Liver (tissue), 9 donors: ENCODE data around the gene MYL6B. TPM values are rescaled to one million over a fixed set of nuclear protein-coding genes. Genes with fewer than 3 reads are reported as not detected.
A peak's percentile ranks its signal among the peaks of the same experiment; 100 is the strongest.

Experiments used
- DNase-seq: peaks from one replicate; pipeline ENCODE4 v3.0.0-alpha.2; 2017; ENCODE audit warnings: low spot score
- H3K27ac ChIP-seq, 2 donors: one replicate each; pipeline ENCODE4 v1.7.0; 2013; ENCODE audit warnings: inconsistent platforms in 2 of 2, low read length in 2 of 2, control low read depth in 1 of 2, low read depth in 1 of 2, mild to moderate bottlenecking in 1 of 2
- H3K27me3 ChIP-seq, 4 donors: one replicate each; pipeline versions ENCODE4 v1.6.1 to v1.7.0; 2013; ENCODE audit warnings: low read length in 3 of 4, inconsistent platforms in 1 of 4, mild to moderate bottlenecking in 1 of 4, moderate library complexity in 1 of 4; ENCODE audit not compliant: control insufficient read depth in 4 of 4, insufficient read depth in 4 of 4
- H3K36me3 ChIP-seq, 4 donors: one replicate each; pipeline versions ENCODE4 v1.6.1 to v1.7.0; 2013; ENCODE audit warnings: low read length in 3 of 4, mild to moderate bottlenecking in 3 of 4, low read depth in 1 of 4, moderate library complexity in 1 of 4; ENCODE audit not compliant: control insufficient read depth in 4 of 4, insufficient read depth in 3 of 4
- H3K4me1 ChIP-seq, 4 donors: one replicate each; pipeline versions ENCODE4 v1.6.1 to v1.7.0; 2013; ENCODE audit warnings: low read length in 3 of 4, mild to moderate bottlenecking in 3 of 4, moderate library complexity in 1 of 4; ENCODE audit not compliant: control insufficient read depth in 4 of 4, insufficient read depth in 4 of 4
- H3K4me3 ChIP-seq, 3 donors: one replicate each; pipeline versions ENCODE4 v1.6.1 to v1.7.0; 2013; ENCODE audit warnings: low read length in 3 of 3, control low read depth in 1 of 3, low read depth in 1 of 3, mild to moderate bottlenecking in 1 of 3
- H3K9ac ChIP-seq, 2 donors: one replicate each; pipeline ENCODE4 v1.7.0; 2013; ENCODE audit warnings: low read length in 2 of 2, mild to moderate bottlenecking in 2 of 2, moderate library complexity in 2 of 2, control low read depth in 1 of 2, low read depth in 1 of 2
- H3K9me3 ChIP-seq, 4 donors: one replicate each; pipeline versions ENCODE4 v1.6.1 to v1.7.0; 2013; ENCODE audit warnings: low read length in 3 of 4; ENCODE audit not compliant: control insufficient read depth in 4 of 4
- EGR1 ChIP-seq, 2 donors: IDR thresholded peaks; 2 replicates each; pipeline ENCODE4 v1.6.1; 2016 to 2018; ENCODE audit warnings: antibody characterized with exemption in 2 of 2, low read depth in 2 of 2
- FOXA1 ChIP-seq: IDR thresholded peaks from 2 replicates; pipeline ENCODE4 v1.6.1; 2016; ENCODE audit warnings: antibody characterized with exemption
- FOXA2 ChIP-seq: IDR thresholded peaks from 2 replicates; pipeline ENCODE4 v1.6.1; 2016; ENCODE audit warnings: antibody characterized with exemption
- GABPA ChIP-seq, 2 donors: IDR thresholded peaks in 1 of 2; conservative IDR thresholded peaks in 1 of 2; 2 replicates each; pipeline ENCODE4 v1.6.1; 2016; ENCODE audit warnings: antibody characterized with exemption in 2 of 2, mild to moderate bottlenecking in 1 of 2, moderate library complexity in 1 of 2
- HNF4A ChIP-seq, 2 donors: conservative IDR thresholded peaks; 2 replicates each; pipeline ENCODE4 v1.6.1; 2016; ENCODE audit warnings: antibody characterized with exemption in 2 of 2, mild to moderate bottlenecking in 2 of 2
- HNF4G ChIP-seq: IDR thresholded peaks from 2 replicates; pipeline ENCODE4 v1.6.1; 2016; ENCODE audit warnings: antibody characterized with exemption
- JUND ChIP-seq, 2 donors: IDR thresholded peaks; 2 replicates each; pipeline ENCODE4 v1.6.1; 2016; ENCODE audit warnings: antibody characterized with exemption in 2 of 2
- NR2F2 ChIP-seq: IDR thresholded peaks from 2 replicates; pipeline ENCODE4 v1.6.1; 2016; ENCODE audit warnings: antibody characterized with exemption
- RAD21 ChIP-seq, 2 donors: IDR thresholded peaks; 2 replicates each; pipeline ENCODE4 v1.6.1; 2016; ENCODE audit warnings: antibody characterized with exemption in 2 of 2, mild to moderate bottlenecking in 2 of 2
- RXRA ChIP-seq, 2 donors: IDR thresholded peaks; 2 replicates each; pipeline ENCODE4 v1.6.1; 2017 to 2018; ENCODE audit warnings: antibody characterized with exemption in 2 of 2, mild to moderate bottlenecking in 1 of 2
- SP1 ChIP-seq: IDR thresholded peaks from 2 replicates; pipeline ENCODE4 v1.6.1; 2018; ENCODE audit warnings: antibody characterized with exemption, mild to moderate bottlenecking
- TAF1 ChIP-seq: conservative IDR thresholded peaks from 2 replicates; pipeline ENCODE4 v1.6.1; 2016; ENCODE audit warnings: antibody characterized with exemption, mild to moderate bottlenecking
- YY1 ChIP-seq: IDR thresholded peaks from 2 replicates; pipeline ENCODE4 v1.6.1; 2016; ENCODE audit warnings: antibody characterized with exemption, mild to moderate bottlenecking
- WGBS: extraction: QIAGEN DNeasy Blood & Tissue Kit; methylation state at CpG from one replicate; pipeline ENCODE4 v1.1.7; 2013; 5-methylcytosine and 5-hydroxymethylcytosine counted together
- polyA plus RNA-seq, 2 donors: library from polyadenylated mRNA; stranded (reverse) in 1 of 2; unstranded in 1 of 2; fragments of 200-250 nt in 1 of 2; fragments of >200 nt in 1 of 2; fragmentation: Nextera tagmentation in 1 of 2; extraction: Ambion mirVana in 1 of 2; gene quantifications; one replicate each; pipeline versions ENCODE4 v1.2.1 to v1.2.3, GENCODE V29; 2013 to 2015
- total RNA-seq, 2 donors: library from RNA; depleted of rRNA; stranded (reverse); fragments of >200 nt; gene quantifications; one replicate each; pipeline ENCODE4 v1.2.3, GENCODE V29; 2014
- TF ChIP-seq, protein P1 (sequence below): IDR thresholded peaks from 2 replicates; pipeline ENCODE4 v1.6.1; 2016; ENCODE audit warnings: antibody characterized with exemption, mild to moderate bottlenecking
- TF ChIP-seq, protein P2 (sequence below): IDR thresholded peaks from 2 replicates; pipeline ENCODE4 v1.6.1; 2016; ENCODE audit warnings: antibody characterized with exemption
- TF ChIP-seq, protein P3 (sequence below): fragments of 150-350 bp; IDR thresholded peaks from 2 replicates; pipeline ENCODE4 v1.5.1; 2017; ENCODE audit warnings: improper control_type of control experiment, low read depth, low read length; ENCODE audit not compliant: missing input control
- TF ChIP-seq, protein P4 (sequence below): IDR thresholded peaks from 2 replicates; pipeline ENCODE4 v1.6.1; 2016; ENCODE audit warnings: antibody characterized with exemption
- TF ChIP-seq, protein P5 (sequence below): IDR thresholded peaks from 2 replicates; pipeline ENCODE4 v1.6.1; 2016; ENCODE audit warnings: antibody characterized with exemption
- donor health status: healthy.
- donor health status: healthy.
- donor health status: healthy.
- donor health status: healthy.
- donor health status: healthy.

Gene MYL6B
- total and polyA plus RNA-seq, 4 donors: 3.7 to 14.2 (median 12.6) TPM

DNA sequence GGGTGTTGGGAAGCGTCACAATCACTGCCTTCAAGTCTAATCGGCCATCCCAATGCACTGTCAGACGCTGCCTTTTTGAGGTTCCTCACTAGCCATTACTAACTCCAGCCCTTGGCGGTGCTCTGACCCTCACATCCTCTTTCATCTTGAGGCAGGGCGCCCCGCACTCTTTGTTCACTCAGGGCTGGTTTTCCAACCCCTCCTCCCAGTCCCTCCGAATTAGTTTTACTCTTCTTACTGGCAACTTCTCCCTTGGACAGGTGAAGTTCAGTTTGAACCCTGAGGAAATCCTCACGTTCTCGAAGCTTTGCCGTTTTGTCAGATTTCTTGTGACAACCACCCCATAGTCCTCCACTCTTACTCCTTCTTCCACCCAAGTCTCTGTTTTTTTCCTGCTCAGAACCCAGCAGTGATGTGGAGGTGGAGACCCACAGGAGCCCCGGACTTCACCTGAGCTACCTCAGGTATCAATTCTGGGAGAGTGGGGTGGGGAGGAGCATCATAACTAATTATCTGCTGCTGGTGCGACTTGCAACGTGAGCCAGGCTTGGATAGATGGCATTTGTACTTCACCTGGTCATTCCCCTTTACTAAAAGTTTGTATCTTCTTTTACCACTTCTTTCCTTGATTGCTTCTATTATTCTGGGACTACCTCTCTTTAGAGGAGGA lies 33.6 kb upstream of the MYL6B start:
- Histone ChIP-seq H3K4me3 (peak overlapping the region; percentile 45 to 80 (median 74)), H3K27me3 (no peaks in the 10 kb centered on the region), H3K36me3 (peaks cover 0 to 2% (median under 1%) of the 10 kb centered on the region in 4 donors), H3K9me3 (no peaks in the 10 kb centered on the region), H3K27ac (peak overlapping the region; percentile 71 to 89), H3K9ac (peak overlapping the region; percentile 51 to 63), H3K4me1 (peaks cover 34 to 58% (median 49%) of the 10 kb centered on the region in 4 donors)
- no peak for TF ChIP-seq RAD21 (IDR thresholded peaks at IDR 0.05)
- no peak for DNase-seq
- WGBS: 6% methylated on average over 13 of the region's 13 CpGs

DNA sequence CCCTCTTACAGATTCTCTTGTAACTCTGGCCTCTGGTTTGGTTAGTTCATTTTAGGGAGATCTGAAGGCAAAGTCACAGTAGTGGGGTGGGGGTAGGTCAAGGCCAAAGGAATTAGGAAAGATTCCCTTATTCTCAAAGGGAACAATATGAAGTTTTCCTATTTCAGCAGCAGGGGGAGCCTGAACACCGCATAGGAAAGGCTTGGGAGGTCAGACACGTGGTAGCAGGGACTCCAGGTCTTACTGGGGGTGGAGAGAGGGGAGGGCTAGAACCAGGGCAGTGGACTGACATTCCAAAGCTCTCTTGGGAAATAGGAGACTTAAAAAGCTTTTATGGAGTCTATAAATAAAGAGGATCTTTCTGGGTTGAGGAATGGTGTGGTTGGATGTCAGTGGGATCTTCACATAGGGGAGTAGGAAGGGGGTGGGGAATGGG lies 33.0 kb upstream of the MYL6B start:
- TF ChIP-seq EGR1 (IDR thresholded peaks at IDR 0.05; ENCODE audit: low read depth in 2 of 2): no peak
- peak in 1 of 2 donors; percentile 28 for TF ChIP-seq JUND (IDR thresholded peaks at IDR 0.05)
- no peak for TF ChIP-seq TAF1
- TF ChIP-seq HNF4G: no peak
- peak; percentile 65 to 68 for TF ChIP-seq HNF4A (conservative IDR thresholded peaks at IDR 0.05)
- TF ChIP-seq FOXA2: no peak
- TF ChIP-seq, protein P1, sequence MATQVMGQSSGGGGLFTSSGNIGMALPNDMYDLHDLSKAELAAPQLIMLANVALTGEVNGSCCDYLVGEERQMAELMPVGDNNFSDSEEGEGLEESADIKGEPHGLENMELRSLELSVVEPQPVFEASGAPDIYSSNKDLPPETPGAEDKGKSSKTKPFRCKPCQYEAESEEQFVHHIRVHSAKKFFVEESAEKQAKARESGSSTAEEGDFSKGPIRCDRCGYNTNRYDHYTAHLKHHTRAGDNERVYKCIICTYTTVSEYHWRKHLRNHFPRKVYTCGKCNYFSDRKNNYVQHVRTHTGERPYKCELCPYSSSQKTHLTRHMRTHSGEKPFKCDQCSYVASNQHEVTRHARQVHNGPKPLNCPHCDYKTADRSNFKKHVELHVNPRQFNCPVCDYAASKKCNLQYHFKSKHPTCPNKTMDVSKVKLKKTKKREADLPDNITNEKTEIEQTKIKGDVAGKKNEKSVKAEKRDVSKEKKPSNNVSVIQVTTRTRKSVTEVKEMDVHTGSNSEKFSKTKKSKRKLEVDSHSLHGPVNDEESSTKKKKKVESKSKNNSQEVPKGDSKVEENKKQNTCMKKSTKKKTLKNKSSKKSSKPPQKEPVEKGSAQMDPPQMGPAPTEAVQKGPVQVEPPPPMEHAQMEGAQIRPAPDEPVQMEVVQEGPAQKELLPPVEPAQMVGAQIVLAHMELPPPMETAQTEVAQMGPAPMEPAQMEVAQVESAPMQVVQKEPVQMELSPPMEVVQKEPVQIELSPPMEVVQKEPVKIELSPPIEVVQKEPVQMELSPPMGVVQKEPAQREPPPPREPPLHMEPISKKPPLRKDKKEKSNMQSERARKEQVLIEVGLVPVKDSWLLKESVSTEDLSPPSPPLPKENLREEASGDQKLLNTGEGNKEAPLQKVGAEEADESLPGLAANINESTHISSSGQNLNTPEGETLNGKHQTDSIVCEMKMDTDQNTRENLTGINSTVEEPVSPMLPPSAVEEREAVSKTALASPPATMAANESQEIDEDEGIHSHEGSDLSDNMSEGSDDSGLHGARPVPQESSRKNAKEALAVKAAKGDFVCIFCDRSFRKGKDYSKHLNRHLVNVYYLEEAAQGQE: peak; percentile 54
- TF ChIP-seq GABPA (IDR thresholded peaks at IDR 0.05 in 1 of 2, conservative IDR thresholded peaks at IDR 0.05 in 1 of 2): peak in 1 of 2 donors; percentile 62
- TF ChIP-seq, protein P2, sequence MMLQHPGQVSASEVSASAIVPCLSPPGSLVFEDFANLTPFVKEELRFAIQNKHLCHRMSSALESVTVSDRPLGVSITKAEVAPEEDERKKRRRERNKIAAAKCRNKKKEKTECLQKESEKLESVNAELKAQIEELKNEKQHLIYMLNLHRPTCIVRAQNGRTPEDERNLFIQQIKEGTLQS: peak; percentile 20
- TF ChIP-seq SP1: peak; percentile 68
- peak; percentile 58 for TF ChIP-seq YY1
- peak; percentile 99 for TF ChIP-seq RAD21 (IDR thresholded peaks at IDR 0.05)
- TF ChIP-seq, protein P3, sequence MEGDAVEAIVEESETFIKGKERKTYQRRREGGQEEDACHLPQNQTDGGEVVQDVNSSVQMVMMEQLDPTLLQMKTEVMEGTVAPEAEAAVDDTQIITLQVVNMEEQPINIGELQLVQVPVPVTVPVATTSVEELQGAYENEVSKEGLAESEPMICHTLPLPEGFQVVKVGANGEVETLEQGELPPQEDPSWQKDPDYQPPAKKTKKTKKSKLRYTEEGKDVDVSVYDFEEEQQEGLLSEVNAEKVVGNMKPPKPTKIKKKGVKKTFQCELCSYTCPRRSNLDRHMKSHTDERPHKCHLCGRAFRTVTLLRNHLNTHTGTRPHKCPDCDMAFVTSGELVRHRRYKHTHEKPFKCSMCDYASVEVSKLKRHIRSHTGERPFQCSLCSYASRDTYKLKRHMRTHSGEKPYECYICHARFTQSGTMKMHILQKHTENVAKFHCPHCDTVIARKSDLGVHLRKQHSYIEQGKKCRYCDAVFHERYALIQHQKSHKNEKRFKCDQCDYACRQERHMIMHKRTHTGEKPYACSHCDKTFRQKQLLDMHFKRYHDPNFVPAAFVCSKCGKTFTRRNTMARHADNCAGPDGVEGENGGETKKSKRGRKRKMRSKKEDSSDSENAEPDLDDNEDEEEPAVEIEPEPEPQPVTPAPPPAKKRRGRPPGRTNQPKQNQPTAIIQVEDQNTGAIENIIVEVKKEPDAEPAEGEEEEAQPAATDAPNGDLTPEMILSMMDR: peak; percentile 88
- peak; percentile 46 for TF ChIP-seq FOXA1
- TF ChIP-seq, protein P4, sequence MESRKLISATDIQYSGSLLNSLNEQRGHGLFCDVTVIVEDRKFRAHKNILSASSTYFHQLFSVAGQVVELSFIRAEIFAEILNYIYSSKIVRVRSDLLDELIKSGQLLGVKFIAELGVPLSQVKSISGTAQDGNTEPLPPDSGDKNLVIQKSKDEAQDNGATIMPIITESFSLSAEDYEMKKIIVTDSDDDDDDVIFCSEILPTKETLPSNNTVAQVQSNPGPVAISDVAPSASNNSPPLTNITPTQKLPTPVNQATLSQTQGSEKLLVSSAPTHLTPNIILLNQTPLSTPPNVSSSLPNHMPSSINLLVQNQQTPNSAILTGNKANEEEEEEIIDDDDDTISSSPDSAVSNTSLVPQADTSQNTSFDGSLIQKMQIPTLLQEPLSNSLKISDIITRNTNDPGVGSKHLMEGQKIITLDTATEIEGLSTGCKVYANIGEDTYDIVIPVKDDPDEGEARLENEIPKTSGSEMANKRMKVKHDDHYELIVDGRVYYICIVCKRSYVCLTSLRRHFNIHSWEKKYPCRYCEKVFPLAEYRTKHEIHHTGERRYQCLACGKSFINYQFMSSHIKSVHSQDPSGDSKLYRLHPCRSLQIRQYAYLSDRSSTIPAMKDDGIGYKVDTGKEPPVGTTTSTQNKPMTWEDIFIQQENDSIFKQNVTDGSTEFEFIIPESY: peak; percentile 32
- peak; percentile 80 for TF ChIP-seq RXRA (IDR thresholded peaks at IDR 0.05)
- peak; percentile 89 for TF ChIP-seq NR2F2
- TF ChIP-seq, protein P5, sequence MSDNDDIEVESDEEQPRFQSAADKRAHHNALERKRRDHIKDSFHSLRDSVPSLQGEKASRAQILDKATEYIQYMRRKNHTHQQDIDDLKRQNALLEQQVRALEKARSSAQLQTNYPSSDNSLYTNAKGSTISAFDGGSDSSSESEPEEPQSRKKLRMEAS: peak; percentile 83
- peaks cover 34 to 61% (median 49%) of the 10 kb centered on the region in 4 donors for H3K4me1 ChIP-seq
- no peaks in the 10 kb centered on the region for H3K27me3 ChIP-seq
- H3K9me3 ChIP-seq: no peaks in the 10 kb centered on the region
- peak overlapping the region in 1 of 3 donors; percentile 74 for H3K4me3 ChIP-seq
- peak; percentile 64 for DNase-seq
- peak overlapping the region; percentile 71 to 89 for H3K27ac ChIP-seq
- H3K9ac ChIP-seq: peak overlapping the region; percentile 51 to 63
- H3K36me3 ChIP-seq: no peaks in the 10 kb centered on the region
- WGBS: 0% methylated on average over 2 of the region's 2 CpGs
